GM21619 (cell line): ENCODE measurements around the gene RTN4R.

Experiments
- ATAC-seq: cut with Tn5 transposase; IDR thresholded peaks from one replicate; pipeline ENCODE4 v1.9.1; 2021; ENCODE audit not compliant: unreplicated experiment

Gene RTN4R

GRCh38 chr22:20218987-20219386 is 49.1 kb downstream of the RTN4R start:
- no peak for ATAC-seq

GRCh38 chr22:20218326-20218872 is 49.7 kb downstream of the RTN4R start:
- no peak for ATAC-seq

- no peak for ATAC-seq
Measured at GRCh38 chr22:20217563-20217962, 50.6 kb downstream of the RTN4R start.

- ATAC-seq, result no peak
Measured at GRCh38 chr22:20216863-20217499, 51.1 kb downstream of the RTN4R start.

- no peak for ATAC-seq
Measured at GRCh38 chr22:20215742-20216141, 52.4 kb downstream of the RTN4R start.

- no peak for ATAC-seq
Measured at GRCh38 chr22:20214853-20215252, 53.3 kb downstream of the RTN4R start.

GRCh38 chr22:20213833-20214708 is 54.0 kb downstream of the RTN4R start:
- ATAC-seq, result no peak

GRCh38 chr22:20212754-20213699 is 55.1 kb downstream of the RTN4R start:
- no peak for ATAC-seq

GRCh38 chr22:20211997-20212753 is 55.9 kb downstream of the RTN4R start:
- ATAC-seq, result no peak

GRCh38 chr22:20211409-20211996 is 56.6 kb downstream of the RTN4R start:
- no peak for ATAC-seq

GRCh38 chr22:20210473-20211059 is 57.6 kb downstream of the RTN4R start:
- no peak for ATAC-seq

GRCh38 chr22:20209761-20210250 is 58.3 kb downstream of the RTN4R start:
- no peak for ATAC-seq

- no peak for ATAC-seq
Measured at GRCh38 chr22:20208713-20209310, 59.3 kb downstream of the RTN4R start.

GRCh38 chr22:20207277-20208025 is 60.7 kb downstream of the RTN4R start:
- no peak for ATAC-seq

- peak; percentile 18 for ATAC-seq
Measured at GRCh38 chr22:20206709-20207215, 61.4 kb downstream of the RTN4R start.

GRCh38 chr22:20205964-20206708 is 62.0 kb downstream of the RTN4R start:
- ATAC-seq, result peak; percentile 72

- ATAC-seq, result no peak
Measured at GRCh38 chr22:20205464-20205963, 62.6 kb downstream of the RTN4R start.
